HG03108 (cell line): ENCODE data around the gene APBB2.
A peak's percentile ranks its signal among the peaks of the same experiment; 100 is the strongest.

Experiments used
- ATAC-seq: cut with Tn5 transposase; IDR thresholded peaks from one replicate; pipeline ENCODE4 v1.9.1; 2021; ENCODE audit warnings: moderate library complexity; ENCODE audit not compliant: unreplicated experiment

APBB2 gene

DNA sequence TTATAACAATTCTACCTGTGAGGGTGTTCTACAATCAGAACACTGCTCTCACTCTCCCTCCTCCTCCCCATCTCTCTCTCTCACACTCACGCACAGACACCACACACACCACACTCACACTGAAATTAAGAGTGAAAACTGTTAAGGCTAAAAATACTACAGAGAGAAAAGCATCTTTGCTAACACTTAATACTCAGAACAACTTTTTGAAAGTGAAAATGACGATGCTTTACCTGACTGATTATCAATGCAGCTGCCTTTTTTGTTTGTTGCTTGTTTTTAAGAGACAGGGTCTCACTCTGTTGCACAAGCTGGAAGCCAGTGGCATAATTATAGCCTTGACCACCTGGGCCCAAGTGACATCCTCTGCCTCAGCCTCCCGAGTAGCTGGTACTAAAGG lies 222.4 kb downstream of the APBB2 start:
- peak; percentile 63 for ATAC-seq

DNA sequence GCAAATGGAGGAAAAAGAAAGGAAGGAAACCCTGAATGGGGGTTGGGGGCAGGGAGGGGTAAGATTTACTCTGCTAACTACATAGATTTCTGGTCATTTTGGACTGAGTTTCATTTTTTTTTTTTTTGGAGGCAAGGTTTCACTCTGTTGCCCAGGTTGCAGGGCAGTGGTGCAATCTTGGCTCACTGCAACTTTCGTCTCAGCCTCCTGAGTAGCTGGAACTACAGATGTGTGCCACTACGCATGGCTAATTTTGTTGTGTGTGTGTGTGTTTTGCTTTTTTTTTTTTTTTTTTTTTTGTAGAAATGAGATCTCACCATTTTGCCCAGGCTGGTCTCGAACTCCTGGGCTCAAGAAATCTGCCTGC lies 223.5 kb downstream of the APBB2 start:
- ATAC-seq = no peak

DNA sequence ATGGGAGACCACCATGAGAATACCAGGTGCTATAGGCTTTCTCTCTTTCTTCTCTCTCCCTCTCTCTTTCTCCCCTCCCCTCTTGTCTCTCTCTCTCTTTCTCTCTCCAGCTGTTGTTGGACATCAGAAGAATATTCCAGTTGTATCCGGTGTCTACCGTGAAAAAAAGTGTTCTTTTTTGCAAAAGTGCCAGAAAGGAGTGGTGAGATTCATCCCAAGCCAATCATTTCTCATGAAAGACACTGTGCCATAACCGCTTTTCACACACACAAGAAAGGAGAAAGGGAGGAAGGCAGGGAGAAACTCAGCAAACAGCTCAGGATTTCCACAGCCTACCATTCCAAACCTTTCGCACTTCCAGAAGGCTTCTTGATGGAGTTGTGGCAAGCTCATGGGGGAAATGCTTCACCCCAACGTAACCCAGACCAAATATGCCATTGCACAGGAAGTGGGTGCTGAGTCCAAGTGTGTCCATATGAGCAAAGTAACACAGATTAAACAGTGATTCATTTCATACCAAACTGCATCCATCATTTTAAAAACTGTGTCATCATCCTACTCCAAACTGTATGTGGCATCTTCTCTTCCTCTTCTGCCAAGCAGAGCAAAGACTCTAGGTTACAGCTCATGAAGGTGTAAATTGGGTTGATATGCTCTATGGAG lies 224.0 kb downstream of the APBB2 start:
- no peak for ATAC-seq

DNA sequence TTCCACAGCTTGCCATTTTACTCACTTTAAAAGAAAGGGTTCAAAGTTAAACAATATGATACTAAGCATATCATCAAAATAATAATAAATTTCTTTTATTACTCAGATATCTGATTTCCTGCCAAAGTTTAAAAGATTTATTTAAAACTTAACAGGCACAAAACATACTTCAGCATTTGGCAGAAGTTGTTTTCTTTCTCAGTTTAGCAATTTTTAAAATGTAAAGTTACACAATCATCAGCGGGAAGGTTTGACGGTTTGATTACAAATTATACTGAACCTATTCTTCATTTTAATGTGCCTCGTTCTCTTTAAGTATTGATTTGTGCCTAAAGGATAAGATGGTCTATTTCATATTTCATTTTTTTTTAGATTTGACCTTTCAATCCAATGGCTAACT lies 227.2 kb downstream of the APBB2 start:
- ATAC-seq = no peak

DNA sequence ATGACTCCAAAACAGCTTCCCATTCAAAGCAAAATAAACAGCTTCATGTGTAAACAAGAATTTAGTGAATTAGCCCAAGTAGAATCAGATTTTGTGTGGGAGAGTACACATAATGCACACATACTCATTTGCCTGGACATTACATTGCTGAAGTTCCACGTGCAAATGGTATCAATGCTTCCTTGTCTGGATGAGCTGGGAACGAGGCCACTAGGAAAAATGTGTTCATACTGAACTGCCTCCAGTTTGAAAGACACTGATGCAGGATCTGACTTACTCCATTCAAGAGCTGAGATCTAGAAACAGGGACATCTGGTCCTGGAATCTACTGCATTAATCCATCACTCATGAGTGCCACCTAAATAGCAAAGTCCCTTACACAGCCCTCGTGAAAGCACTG lies 228.0 kb downstream of the APBB2 start:
- no peak for ATAC-seq

DNA sequence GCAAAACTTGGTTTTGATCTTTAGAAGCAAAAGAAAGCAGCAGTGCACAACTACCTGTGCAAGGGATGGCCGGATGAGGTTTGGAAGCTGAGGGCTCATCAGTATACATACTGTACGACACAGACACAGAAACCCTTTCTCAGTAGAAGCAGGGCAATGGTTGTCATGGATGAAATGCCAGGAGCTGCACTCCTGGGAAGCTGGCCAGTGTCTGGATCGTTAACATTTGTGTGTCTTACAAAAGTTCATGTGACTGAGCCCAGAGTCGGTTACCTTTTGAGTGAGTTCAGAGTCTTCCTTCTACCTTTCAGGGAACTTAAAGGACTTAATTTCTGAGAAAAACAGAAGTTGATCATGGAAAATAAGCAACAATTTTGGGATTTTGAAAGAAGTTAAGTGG lies 230.3 kb downstream of the APBB2 start:
- ATAC-seq = no peak

DNA sequence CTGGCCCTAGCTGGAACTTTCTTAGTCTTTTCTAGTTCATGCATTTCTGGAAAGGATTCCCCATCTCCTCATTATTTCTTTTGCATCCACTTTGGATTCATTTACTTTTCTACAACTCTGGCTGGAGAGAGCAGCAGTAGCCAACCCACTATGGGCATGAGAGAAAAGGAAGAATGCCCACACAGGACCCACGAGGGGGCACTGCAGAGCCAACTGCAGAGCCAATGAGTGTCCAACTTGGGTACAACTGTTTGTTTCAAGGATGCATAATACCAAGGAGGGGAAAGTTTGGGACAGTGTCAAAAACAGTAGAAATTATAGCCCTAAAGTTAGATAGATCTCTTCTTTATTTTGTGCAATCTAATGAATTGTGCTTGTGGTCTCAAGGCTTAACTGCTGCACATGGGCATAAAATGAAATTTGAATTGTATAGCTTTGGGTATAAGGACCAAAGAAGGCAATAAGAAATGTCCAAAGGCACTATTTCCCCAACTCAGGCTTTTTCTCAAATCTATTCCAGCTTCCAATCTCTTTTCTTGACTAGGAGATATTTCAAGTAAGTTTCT lies 233.9 kb downstream of the APBB2 start:
- ATAC-seq = no peak

DNA sequence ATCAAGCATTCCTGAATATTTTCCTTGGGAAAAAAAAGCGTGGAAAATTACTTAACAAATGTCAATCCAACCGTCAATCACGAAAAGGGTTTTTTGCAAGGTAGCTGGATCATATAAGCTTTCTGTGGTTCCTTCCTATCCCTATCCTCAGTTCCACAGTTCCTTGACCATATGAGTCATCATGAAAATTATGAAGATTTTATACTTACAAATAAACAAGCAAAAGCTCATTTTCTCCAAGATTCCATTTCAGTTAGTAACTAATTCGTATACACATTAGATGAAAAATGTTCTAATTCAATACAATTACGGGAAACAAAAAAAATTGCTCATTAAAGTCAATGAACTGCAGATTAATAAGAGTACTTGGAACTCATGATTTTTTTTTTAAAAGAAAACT lies 235.8 kb downstream of the APBB2 start:
- ATAC-seq = no peak

DNA sequence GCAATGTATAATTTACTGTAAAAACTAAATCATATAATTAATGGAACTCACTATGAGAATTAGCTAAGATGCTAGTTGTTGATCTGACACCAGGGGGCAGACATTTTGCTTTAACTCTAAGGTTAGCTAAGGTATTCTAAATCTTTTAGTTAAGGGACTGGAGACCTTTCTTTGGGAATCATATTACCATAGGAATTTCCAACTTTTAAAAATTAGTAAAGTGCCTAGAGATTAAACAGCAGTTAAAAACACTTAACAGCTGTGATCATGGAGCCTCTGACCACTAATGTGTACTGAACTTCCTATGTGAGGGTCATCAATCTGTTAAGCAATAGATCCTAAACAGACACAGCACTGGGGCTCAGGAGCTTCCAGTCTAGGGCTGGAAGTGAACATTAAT lies 238.0 kb downstream of the APBB2 start:
- no peak for ATAC-seq

DNA sequence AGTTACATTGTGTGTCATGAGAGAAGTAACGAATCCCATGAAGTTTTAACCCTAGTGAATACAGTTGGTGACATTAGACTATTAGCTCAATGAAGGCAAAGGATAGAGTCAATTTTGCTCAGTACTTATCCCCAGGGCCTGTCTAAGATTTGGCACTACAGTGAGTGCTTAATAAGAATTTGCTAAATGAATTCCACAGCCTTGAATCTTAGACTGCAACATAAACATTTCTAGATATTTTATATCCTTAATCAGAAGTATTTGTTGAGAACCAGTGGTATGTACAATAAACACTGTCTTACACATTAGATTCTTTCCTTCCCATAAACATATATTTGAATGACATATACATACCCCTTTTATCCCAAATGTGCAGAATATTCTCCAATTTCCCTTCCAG lies 241.6 kb downstream of the APBB2 start:
- ATAC-seq = no peak

DNA sequence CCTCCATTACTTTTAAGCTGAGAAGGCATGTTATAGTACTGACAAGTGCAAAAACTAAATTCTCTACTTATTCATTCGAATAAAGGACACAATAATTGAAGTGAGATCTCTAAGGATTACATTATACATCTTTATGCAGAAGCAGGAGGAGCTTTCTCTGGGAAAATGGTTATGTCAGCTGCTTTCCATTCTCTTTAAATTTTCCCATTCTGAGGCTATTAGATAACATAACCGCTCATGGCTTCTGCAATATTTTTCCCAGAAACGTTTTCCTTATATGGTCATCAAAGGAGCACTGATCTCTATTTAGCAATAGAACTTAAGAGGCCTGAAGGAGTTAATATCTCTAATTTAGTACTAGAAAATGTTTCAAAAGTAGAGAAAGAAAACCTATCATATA lies 243.0 kb downstream of the APBB2 start:
- ATAC-seq = no peak

DNA sequence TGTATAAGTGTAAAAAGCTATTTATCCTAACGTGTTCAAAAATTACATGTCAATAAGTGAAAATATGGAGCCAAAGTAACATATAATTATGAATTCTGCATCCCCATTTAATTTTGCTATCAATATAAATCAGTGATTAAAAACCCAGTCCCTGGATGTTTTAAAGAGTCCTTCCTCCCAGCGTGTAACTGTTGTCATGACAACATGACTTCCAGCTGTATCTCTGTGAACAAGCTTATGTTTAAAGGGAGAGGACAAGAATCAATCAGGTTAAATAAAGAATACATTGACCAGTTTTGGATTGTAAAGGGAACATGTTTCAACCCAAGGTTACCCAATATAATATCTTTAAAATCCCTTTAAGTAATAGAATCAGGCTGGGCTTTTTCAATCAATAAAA lies 244.8 kb downstream of the APBB2 start:
- no peak for ATAC-seq

DNA sequence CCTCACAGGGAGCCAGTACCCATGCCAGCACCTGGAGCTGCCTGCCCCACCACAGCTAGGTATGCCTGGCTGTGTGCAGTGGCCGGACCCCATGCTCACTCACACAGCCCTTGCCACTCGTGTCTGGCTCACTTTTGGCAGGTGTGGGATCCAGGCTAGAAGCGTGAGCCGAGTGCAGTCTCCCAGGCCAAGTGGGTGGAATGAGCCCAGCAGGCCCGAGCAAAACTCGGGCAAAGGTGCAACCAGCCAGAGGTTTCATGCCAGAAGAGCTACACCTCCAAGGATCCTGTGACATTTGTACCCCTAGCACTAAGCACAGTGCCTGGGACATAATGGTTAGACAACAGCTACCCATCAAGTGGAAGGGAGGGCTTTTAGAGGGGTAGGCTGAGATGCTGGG lies 246.8 kb downstream of the APBB2 start:
- no peak for ATAC-seq

DNA sequence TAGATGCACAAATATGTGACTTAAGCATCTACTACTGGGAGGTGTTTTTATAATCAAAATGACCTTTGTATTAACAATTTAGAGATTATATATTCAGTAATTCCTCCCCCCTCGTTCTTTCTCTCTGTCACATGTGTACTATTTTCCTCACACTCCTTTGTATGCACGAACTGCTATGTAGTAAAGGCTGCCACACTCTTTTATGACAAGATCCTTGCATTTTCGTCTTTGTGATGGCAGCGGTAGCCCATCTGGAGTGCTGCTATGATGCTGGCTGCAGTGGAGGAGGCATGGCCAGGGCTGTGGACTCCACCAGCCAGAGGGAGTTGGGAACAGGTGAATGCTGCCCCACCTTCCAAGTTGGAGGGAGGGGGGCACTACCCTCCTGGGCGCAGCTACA lies 248.3 kb downstream of the APBB2 start:
- ATAC-seq = no peak

DNA sequence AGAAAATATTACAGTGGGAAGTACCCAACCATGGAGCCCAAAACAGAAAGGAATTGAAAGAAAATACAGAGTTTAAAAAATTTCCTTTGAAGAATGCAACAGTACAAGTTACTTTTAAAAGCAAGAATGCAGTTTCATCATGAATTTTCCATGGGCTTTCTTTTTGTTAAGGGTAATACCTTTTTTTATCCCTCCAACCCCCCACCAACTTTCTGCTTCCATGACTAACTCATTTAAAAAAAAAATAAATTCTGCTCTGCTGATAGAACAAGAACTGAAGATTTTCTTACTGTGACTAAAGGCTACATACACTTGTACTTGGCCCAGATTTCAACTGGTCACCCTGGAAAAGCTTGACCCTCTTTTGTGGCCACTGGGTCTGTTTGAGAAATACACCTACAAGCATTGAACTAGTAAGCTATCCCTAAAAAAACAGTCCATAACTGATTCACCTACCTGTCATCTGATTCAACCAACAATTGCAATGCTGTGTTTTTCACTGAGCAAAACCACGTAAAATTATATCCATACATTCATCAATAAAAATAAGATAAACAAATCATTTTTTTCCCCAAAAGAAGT lies 250.4 kb downstream of the APBB2 start:
- no peak for ATAC-seq

DNA sequence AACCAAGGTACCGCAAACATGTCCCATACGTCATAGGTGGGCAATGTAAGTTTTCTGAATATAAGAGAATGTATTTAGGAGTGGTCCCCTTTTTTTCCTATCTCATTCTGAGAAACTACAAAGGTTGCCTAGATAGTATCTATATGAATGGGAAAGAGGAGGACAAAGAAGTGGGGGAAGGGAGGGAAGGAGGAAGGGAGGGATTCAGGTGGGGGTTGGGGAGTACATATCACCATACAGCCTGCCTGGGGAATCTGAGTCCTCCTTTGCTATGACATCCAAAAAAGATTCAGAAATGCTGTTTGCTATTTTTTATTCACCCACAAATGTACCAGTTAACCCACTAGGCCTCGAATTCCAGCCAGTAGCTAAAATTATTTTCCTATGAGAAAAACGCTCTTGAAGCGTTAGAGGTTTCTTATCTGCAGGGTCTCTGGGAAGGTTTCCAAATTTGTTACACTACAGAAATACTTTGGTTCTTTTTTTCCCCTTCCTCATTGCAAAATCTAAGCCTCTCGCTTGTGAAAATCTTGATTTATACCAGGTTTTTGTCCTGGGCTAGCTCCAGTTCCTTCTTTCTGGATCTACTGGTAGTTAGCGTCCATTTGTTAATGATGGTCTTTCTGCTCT lies 251.7 kb downstream of the APBB2 start:
- ATAC-seq = no peak

DNA sequence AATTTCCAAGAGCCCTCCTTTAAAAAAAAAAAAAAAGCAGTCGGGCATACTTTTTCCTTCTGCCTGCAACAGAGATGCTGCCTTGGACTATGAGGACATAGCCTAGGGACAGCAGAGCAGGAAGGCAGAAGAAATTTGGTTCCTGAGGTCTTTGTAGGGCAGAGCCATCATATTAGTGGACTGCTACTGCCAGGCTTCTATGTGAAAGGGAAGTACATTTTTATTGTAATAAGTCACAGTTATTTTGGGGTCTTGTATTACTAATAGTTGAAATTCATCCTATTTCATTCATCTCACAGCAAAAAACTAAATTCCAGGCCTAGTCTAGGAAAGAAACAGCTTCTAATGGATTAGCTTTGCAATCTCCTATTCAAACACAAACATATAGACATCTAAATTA lies 253.4 kb downstream of the APBB2 start:
- ATAC-seq = no peak

DNA sequence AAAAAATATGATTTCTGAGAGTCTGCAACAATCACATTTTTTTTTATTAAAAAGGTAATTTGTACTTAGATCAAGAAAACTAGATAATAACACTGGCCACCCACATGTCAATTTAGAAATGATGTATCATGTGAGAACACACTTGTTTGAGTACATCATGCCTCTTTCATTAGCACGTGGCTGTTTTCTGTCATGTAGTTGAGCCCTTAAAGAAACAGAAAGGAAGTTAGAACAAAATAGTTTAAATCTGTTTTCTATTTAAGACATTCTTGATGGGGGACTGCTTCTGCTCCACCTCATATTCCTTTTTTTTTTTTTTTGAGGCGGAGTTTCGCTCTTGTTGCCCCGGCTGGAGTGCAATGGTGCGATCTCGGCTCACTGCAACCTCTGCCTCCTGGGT lies 257.1 kb downstream of the APBB2 start:
- ATAC-seq = no peak

DNA sequence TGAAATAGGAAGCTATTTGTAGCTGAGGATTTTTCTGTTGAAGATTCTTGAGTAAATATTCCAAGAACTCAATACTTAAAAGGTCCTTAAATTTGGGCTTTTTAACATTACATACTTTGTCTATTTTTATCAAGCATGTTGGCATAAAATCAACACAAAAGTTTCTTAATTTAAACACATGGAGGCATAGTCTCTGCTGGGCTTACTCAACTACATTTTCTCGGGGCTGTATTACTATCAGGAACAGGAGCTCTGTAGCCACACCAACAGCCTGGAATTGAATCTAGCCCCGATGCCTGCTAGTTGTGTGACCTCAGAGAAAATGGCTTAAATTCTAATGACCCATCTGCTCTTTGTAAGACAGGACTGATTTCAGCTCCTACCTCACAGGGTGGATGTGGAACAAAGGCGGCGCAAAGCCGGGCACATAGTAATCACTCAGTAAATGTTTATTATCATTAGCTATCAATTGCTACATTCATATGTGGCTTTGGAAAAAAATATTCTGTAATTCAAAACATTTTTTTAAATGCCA lies 257.6 kb downstream of the APBB2 start:
- no peak for ATAC-seq

DNA sequence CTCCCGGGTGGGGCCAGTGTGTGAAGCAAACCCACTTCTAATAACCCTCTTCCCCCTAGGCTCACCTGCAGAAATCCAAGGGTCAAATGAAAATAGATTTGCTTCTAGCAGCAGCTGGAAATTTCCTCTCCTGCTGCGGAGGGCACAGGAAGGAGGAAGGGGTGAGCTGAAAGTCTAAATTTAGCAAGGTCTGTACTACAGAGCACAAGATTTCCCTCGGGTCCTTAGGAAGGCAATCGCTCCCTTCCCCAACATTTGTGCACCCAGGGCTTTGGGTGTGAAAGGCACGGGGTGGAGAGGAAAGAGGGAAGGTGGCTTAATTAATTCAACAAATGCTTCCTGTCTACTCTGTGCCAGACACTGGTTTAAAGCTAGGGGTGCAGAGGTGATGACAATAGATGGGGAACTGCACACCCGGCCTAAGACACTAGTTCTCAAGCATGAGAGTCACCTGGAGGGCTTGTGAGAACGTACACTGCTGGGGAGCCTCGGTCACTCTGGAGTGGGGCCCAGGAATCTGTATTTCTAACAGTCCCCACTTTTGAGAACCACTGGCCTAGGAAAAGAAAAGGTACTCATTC lies 260.2 kb downstream of the APBB2 start:
- no peak for ATAC-seq

DNA sequence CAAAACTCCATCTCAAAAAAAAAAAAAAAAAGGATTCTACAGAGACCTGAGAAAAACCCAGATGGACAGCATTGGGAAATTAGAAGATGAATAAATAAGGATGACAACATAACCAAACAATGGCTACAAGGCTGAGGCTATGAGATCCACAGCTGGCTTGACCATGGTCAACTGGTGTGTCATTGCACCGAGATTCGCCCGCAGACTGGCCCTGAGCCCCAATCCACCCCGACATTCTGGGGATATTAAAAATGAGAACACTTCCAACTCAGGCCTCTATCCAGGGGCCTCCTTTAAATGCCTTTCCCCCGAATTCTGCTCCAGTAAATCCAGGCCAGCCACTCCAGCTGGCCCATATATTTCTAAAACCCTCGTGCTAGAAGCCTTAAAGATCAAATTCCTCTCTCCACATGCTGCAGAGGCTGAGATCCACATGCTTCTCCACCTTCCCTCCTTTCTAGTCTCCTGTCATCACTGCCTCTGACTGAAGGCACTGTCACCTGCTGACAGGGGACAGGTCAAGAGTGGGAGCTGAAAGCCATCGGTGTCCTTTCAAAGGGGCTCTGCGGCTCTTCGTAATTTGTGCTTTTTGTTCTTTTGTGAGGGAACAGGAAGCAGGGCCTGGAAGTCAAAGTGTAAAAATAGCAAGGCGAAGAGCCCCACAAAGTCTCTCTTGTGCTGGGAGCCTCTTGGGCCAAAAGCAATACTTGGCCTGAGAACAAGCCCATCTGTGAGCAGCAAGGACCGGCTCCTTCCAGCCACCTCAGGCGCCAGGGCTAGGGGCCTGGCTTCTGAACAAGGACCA lies 260.9 kb downstream of the APBB2 start:
- ATAC-seq = no peak
